ENCODE results near the gene PURB. TPM values are rescaled to one million over a fixed set of nuclear protein-coding genes. Genes with fewer than 3 reads are reported as not detected.

PURB gene
- total RNA-seq, 1 experiment from 2014 or later: 21.3 TPM

GRCh38 chr7:44909596-44910389, 24.5 kb upstream of the PURB start:
- Histone ChIP-seq H3K27ac (ENCODE audit: insufficient read length, low read depth, low read length) (no peak overlapping the region), H3K4me1 (ENCODE audit: insufficient read depth, low read length) (no peaks in the 10 kb centered on the region; the same call in 1 of the 2 replicates), H3K9me3 (ENCODE audit: control insufficient read depth, low read depth, low read length) (no peaks in the 10 kb centered on the region), H2BK20ac (ENCODE audit: low read depth, low read length, poor library complexity, severe bottlenecking) (no peak overlapping the region), H2AFZ (ENCODE audit: low read length) (no peak overlapping the region), H4K8ac (replicated peaks; ENCODE audit: insufficient read length, low read depth, low read length) (no peak overlapping the region), H3K27me3 (ENCODE audit: insufficient read depth, low read length) (no peaks in the 10 kb centered on the region), H2BK12ac (ENCODE audit: insufficient read length, low read depth, low read length) (no peak overlapping the region), H3K56ac (ENCODE audit: insufficient read length, low read depth, low read length) (no peak overlapping the region), H3K79me1 (ENCODE audit: insufficient read depth, low read depth, low read length, poor library complexity, severe bottlenecking) (no peaks in the 10 kb centered on the region), H3K23me2 (ENCODE audit: insufficient read length, low read depth, low read length, poor library complexity, severe bottlenecking) (no peaks in the 10 kb centered on the region), H2BK120ac (ENCODE audit: low read depth, low read length, poor library complexity, severe bottlenecking) (no peak overlapping the region), H3K14ac (ENCODE audit: insufficient read depth, low read length) (no peak overlapping the region), H2BK15ac (ENCODE audit: low read depth, low read length) (no peak overlapping the region), H3K79me2 (ENCODE audit: insufficient read depth, low read length) (no peaks in the 10 kb centered on the region), H4K20me1 (ENCODE audit: control insufficient read depth, insufficient read depth, insufficient read length) (no peaks in the 10 kb centered on the region), H3T11ph (ENCODE audit: low read length) (no peak overlapping the region), H3K23ac (ENCODE audit: insufficient read length, low read depth, low read length) (no peak overlapping the region), H3K18ac (ENCODE audit: insufficient read length, low read depth, low read length) (no peak overlapping the region), H4K91ac (ENCODE audit: insufficient read length, low read depth, low read length) (no peak overlapping the region), H4K5ac (ENCODE audit: insufficient read length, low read depth, low read length) (no peak overlapping the region), H2BK5ac (ENCODE audit: insufficient read length, low read length) (no peak overlapping the region), H3K9ac (ENCODE audit: extremely low read depth, insufficient read length, low read length) (no peak overlapping the region), H3K4ac (ENCODE audit: low read depth, low read length) (no peak overlapping the region), H3K4me2 (ENCODE audit: insufficient read depth, insufficient read length, low read length) (no peak overlapping the region), H2AK5ac (ENCODE audit: insufficient read length, low read length) (no peak overlapping the region)
- Mint-ChIP-seq H3K36me3 (ENCODE audit: insufficient read depth in 1 of 3, low read depth in 3 of 3) (no peaks in the 10 kb centered on the region), H3K9me3 (no peaks in the 10 kb centered on the region), H3K4me1 (peaks cover 5 to 8% of the 10 kb centered on the region in 2 experiments), H3K27me3 (ENCODE audit: low read depth) (peaks cover 2% of the 10 kb centered on the region), H3K4me3 (no peak overlapping the region), H3K27ac (peak overlapping the region in 1 of 3 experiments; percentile 24; a peak in 1 of 7 replicates)
- WGBS (ENCODE audit: extremely low coverage, insufficient read length, low lambda C conversion rate): no CpG with 5 or more reads among the region's 8 CpGs
- DNase-seq: no peak
- no peak for TF ChIP-seq CTCF (conservative IDR thresholded peaks at IDR 0.05)

Measured in H9 (cell line).